Neuronal stem cell (in vitro differentiated cells): ENCODE data around the gene HP1BP3.

Experiments
- DNase-seq: peaks from one replicate; pipeline ENCODE4 v3.0.0-alpha.2; 2013; ENCODE audit warnings: low spot score
- H2AFZ ChIP-seq: one replicate; pipeline ENCODE4 v1.6.1; 2013; ENCODE audit warnings: mild to moderate bottlenecking, low read length, inconsistent platforms
- H2AK5ac ChIP-seq: 2 replicates; pipeline ENCODE4 v1.6.1; 2013; ENCODE audit warnings: low read depth, mild to moderate bottlenecking, inconsistent platforms, low read length, moderate library complexity, mixed read lengths
- H2BK120ac ChIP-seq: 2 replicates; pipeline ENCODE4 v1.6.1; 2013; ENCODE audit warnings: low read depth, mild to moderate bottlenecking, inconsistent platforms, low read length, moderate library complexity, mixed read lengths
- H2BK12ac ChIP-seq: one replicate; pipeline ENCODE4 v1.6.1; 2013; ENCODE audit warnings: low read length, inconsistent platforms
- H2BK15ac ChIP-seq: 2 replicates; pipeline ENCODE4 v1.6.1; 2013; ENCODE audit warnings: mild to moderate bottlenecking, low read length, inconsistent platforms, mixed read lengths
- H2BK5ac ChIP-seq: one replicate; pipeline ENCODE4 v1.6.1; 2013; ENCODE audit warnings: inconsistent platforms, mild to moderate bottlenecking, low read length, moderate library complexity
- H3K14ac ChIP-seq: one replicate; pipeline ENCODE4 v1.6.1; 2013; ENCODE audit warnings: low read length, inconsistent platforms
- H3K18ac ChIP-seq: 2 replicates; pipeline ENCODE4 v1.6.1; 2013; ENCODE audit warnings: low read length, inconsistent platforms
- H3K23ac ChIP-seq: 2 replicates; pipeline ENCODE4 v1.6.1; 2013; ENCODE audit warnings: low read depth, mild to moderate bottlenecking, mixed read lengths, low read length, inconsistent platforms; ENCODE audit not compliant: poor library complexity
- H3K27ac ChIP-seq: replicated peaks from 3 replicates; pipeline ENCODE4 v1.5.1; 2013; ENCODE audit warnings: low read length, inconsistent platforms
- H3K27me3 ChIP-seq, 3 experiments: 2 replicates each; pipeline ENCODE4 v1.6.1; 2013; ENCODE audit warnings: low read length in 3 of 3, mild to moderate bottlenecking in 2 of 3, inconsistent platforms in 1 of 3, low read depth in 1 of 3, mixed read lengths in 1 of 3, moderate library complexity in 1 of 3; ENCODE audit not compliant: control insufficient read depth in 3 of 3, insufficient read depth in 3 of 3
- H3K36me3 ChIP-seq, 2 donors: replicated peaks in 1 of 2; 2 replicates each; pipeline ENCODE4 v1.6.1; 2013; ENCODE audit warnings: low read length in 2 of 2; ENCODE audit not compliant: control insufficient read depth in 2 of 2, insufficient read depth in 2 of 2
- H3K4ac ChIP-seq: 2 replicates; pipeline ENCODE4 v1.6.1; 2013; ENCODE audit warnings: inconsistent platforms, mild to moderate bottlenecking, low read length, moderate library complexity
- H3K4me1 ChIP-seq, 2 donors: 1 replicate in 1 of 2; 2 replicates in 1 of 2; pipeline ENCODE4 v1.6.1; 2013; ENCODE audit warnings: low read length in 2 of 2, low read depth in 1 of 2; ENCODE audit not compliant: control insufficient read depth in 2 of 2, insufficient read depth in 1 of 2
- H3K4me2 ChIP-seq: one replicate; pipeline ENCODE4 v1.6.1; 2013; ENCODE audit warnings: mild to moderate bottlenecking, low read length, inconsistent platforms; ENCODE audit not compliant: insufficient read depth, poor library complexity, severe bottlenecking
- H3K4me3 ChIP-seq, 2 donors: 2 replicates each; pipeline ENCODE4 v1.5.1; 2013; ENCODE audit warnings: low read length in 2 of 2, mild to moderate bottlenecking in 2 of 2, inconsistent platforms in 1 of 2, moderate library complexity in 1 of 2
- H3K79me1 ChIP-seq: one replicate; pipeline ENCODE4 v1.6.1; 2013; ENCODE audit warnings: low read depth, mild to moderate bottlenecking, inconsistent platforms, low read length, moderate library complexity
- H3K9ac ChIP-seq: one replicate; pipeline ENCODE4 v1.6.1; 2013; ENCODE audit warnings: mild to moderate bottlenecking, low read depth, low read length, inconsistent platforms; ENCODE audit not compliant: poor library complexity
- H3K9me3 ChIP-seq, 2 donors: replicated peaks in 1 of 2; 2 replicates each; pipeline versions ENCODE3 to v1.6.1; 2013; ENCODE audit warnings: low read length in 2 of 2, mild to moderate bottlenecking in 2 of 2, inconsistent platforms in 1 of 2, low read depth in 1 of 2, mixed read lengths in 1 of 2, moderate library complexity in 1 of 2; ENCODE audit not compliant: control insufficient read depth in 2 of 2, insufficient read depth in 1 of 2
- H4K8ac ChIP-seq: one replicate; pipeline ENCODE4 v1.6.1; 2013; ENCODE audit warnings: low read depth, mild to moderate bottlenecking, inconsistent platforms, low read length, moderate library complexity
- H4K91ac ChIP-seq: one replicate; pipeline ENCODE4 v1.6.1; 2013; ENCODE audit warnings: low read length, low read depth, mild to moderate bottlenecking, inconsistent platforms; ENCODE audit not compliant: poor library complexity
- WGBS, 2 donors: extraction: QIAGEN DNeasy Blood & Tissue Kit; methylation state at CpG; one replicate each; pipeline ENCODE4 v1.1.7; 2013; ENCODE audit warnings: missing lambda C conversion rate in 2 of 2, mixed read lengths in 1 of 2; ENCODE audit not compliant: insufficient read length in 2 of 2, insufficient replicate concordance in 1 of 2; ENCODE audit errors: extremely low coverage in 2 of 2; 5-methylcytosine and 5-hydroxymethylcytosine counted together

HP1BP3 gene

GRCh38 chr1:20733360-20733975 is 53.6 kb downstream of the HP1BP3 start:
- Histone ChIP-seq H3K4me1 (peaks cover 15 to 20% of the 10 kb centered on the region in 2 donors), H3K27ac (no peak overlapping the region), H3K23ac (no peak overlapping the region), H2BK15ac (no peak overlapping the region), H2BK5ac (no peak overlapping the region), H2AFZ (peak overlapping the region; percentile 89), H3K9me3 (no peaks in the 10 kb centered on the region), H2BK120ac (no peak overlapping the region), H2AK5ac (no peak overlapping the region), H3K27me3 (peaks cover 0 to 25% (median 8%) of the 10 kb centered on the region in 3 experiments), H3K79me1 (peaks cover 2% of the 10 kb centered on the region), H3K9ac (no peak overlapping the region), H3K14ac (no peak overlapping the region), H3K4ac (no peak overlapping the region), H3K4me2 (peak overlapping the region; percentile 97), H4K91ac (no peak overlapping the region), H3K18ac (no peak overlapping the region), H2BK12ac (no peak overlapping the region), H3K36me3 (peaks cover 4 to 12% of the 10 kb centered on the region in 2 donors), H4K8ac (no peak overlapping the region), H3K4me3 (no peak overlapping the region)
- no CpG with 5 or more reads among the region's 7 CpGs for WGBS, 2 donors
- no peak for DNase-seq

GRCh38 chr1:20732588-20733359 is 54.3 kb downstream of the HP1BP3 start, which contains the start of gene SH2D5:
SH2D5 (minus strand) TSS chr1:20732703; CDS start chr1:20728044, 4,659 bp downstream.
- Histone ChIP-seq H3K79me1 (peaks cover 2% of the 10 kb centered on the region), H3K9ac (peak within 1 kb of the TSS; percentile 92), H3K18ac (peak within 1 kb of the TSS; percentile 86), H3K4me2 (peak within 1 kb of the TSS; percentile 97), H3K27me3 (peaks cover 0 to 25% (median 8%) of the 10 kb centered on the region in 3 experiments), H3K4me3 (peak within 1 kb of the TSS; percentile 53 to 86), H3K4ac (no peak within 1 kb of the TSS), H3K14ac (peak within 1 kb of the TSS; percentile 9), H2AFZ (peak within 1 kb of the TSS; percentile 89), H2BK120ac (peak within 1 kb of the TSS; percentile 16), H3K23ac (peak within 1 kb of the TSS; percentile 8), H3K9me3 (no peaks in the 10 kb centered on the region), H4K91ac (peak within 1 kb of the TSS; percentile 77), H2BK12ac (peak within 1 kb of the TSS; percentile 89), H3K27ac (no peak within 1 kb of the TSS), H3K36me3 (peaks cover 3 to 7% of the 10 kb centered on the region in 2 donors), H2AK5ac (peak within 1 kb of the TSS; percentile 54), H2BK15ac (peak within 1 kb of the TSS; percentile 54), H4K8ac (peak within 1 kb of the TSS; percentile 75), H3K4me1 (peaks cover 18 to 20% of the 10 kb centered on the region in 2 donors), H2BK5ac (peak within 1 kb of the TSS; percentile 67)
- no CpG with 5 or more reads among the region's 38 CpGs for WGBS, 2 donors
- peak; percentile 58 for DNase-seq

- peak overlapping the region; percentile 97 for H3K4me2 ChIP-seq
- H2BK120ac ChIP-seq = peak overlapping the region; percentile 16
- peak overlapping the region; percentile 89 for H2AFZ ChIP-seq
- H3K27me3 ChIP-seq = peaks cover 0 to 25% (median 8%) of the 10 kb centered on the region in 3 experiments
- peak overlapping the region; percentile 8 for H3K23ac ChIP-seq
- H3K9ac ChIP-seq = peak overlapping the region; percentile 61
- H2BK12ac ChIP-seq = no peak overlapping the region
- H3K4ac ChIP-seq = no peak overlapping the region
- H3K36me3 ChIP-seq = peaks cover under 1 to 2% of the 10 kb centered on the region in 2 donors
- no CpG with 5 or more reads among the region's 55 CpGs for WGBS, 2 donors
- no peak overlapping the region for H4K8ac ChIP-seq
- no peak overlapping the region for H3K27ac ChIP-seq
- peaks cover 18 to 20% of the 10 kb centered on the region in 2 donors for H3K4me1 ChIP-seq
- H3K18ac ChIP-seq = peak overlapping the region; percentile 69
- H3K4me3 ChIP-seq = peak overlapping the region; percentile 53 to 86
- H3K9me3 ChIP-seq = no peaks in the 10 kb centered on the region
- H2AK5ac ChIP-seq = peak overlapping the region; percentile 54
- H3K14ac ChIP-seq = no peak overlapping the region
- H3K79me1 ChIP-seq = peaks cover 2% of the 10 kb centered on the region
- peak; percentile 78 for DNase-seq
- H4K91ac ChIP-seq = no peak overlapping the region
- H2BK5ac ChIP-seq = no peak overlapping the region
- peak overlapping the region; percentile 54 for H2BK15ac ChIP-seq
Measured at GRCh38 chr1:20732071-20732587, 55.0 kb downstream of the HP1BP3 start.
